HCT116 (cell line): ENCODE measurements around the gene PGLYRP4. TPM values are rescaled to one million over a fixed set of nuclear protein-coding genes. Genes with fewer than 3 reads are reported as not detected.

Source experiments
- ATAC-seq: fragments of 200-7000 bp; cut with Tn5 transposase; 2 replicates; pipeline ENCODE4 v1.9.1; 2020; ENCODE audit warnings: mild to moderate bottlenecking, moderate library complexity
- BruUV-seq: library from RNA; stranded (reverse); fragments of 400-500 nt; replicated peaks from 2 replicates; lab custom pipeline; 2021; lab: Mats Ljungman, UMichigan
- CTCF ChIA-PET: fragments of 300-600 bp; sonication (Branson Sonifier 250); formaldehyde crosslinking; loops from one replicate; lab custom pipeline; 2021; ENCODE audit warnings: antibody characterized with exemption; lab: Charles Lee
- POLR2A ChIA-PET: fragments of 300-600, 350-600 bp; sonication (Branson Sonifier 250); formaldehyde crosslinking; loops from one replicate; lab custom pipeline; 2021; ENCODE audit warnings: antibody characterized with exemption; lab: Charles Lee
- RAD21 ChIA-PET, 2 experiments: fragments of 300-600 bp; sonication (Branson Sonifier 250); formaldehyde crosslinking; loops; one replicate each; lab custom pipeline; 2023; ENCODE audit warnings: low total read pairs in 2 of 2; ENCODE audit not compliant: uncharacterized antibody in 2 of 2, unreplicated experiment in 2 of 2, low non-redundant PET in 1 of 2; lab: Charles Lee
- DNase-seq: peaks from one replicate; pipeline ENCODE4 v3.0.0-alpha.2; 2010; ENCODE audit warnings: low read depth, low spot score
- H2AFZ ChIP-seq: fragments of 200-600 bp; shearing (Covaris generic), sonication (generic); 2 replicates; pipeline ENCODE4 v1.6.1; 2017; ENCODE audit warnings: low read depth, mixed run types, mixed read lengths, antibody characterized with exemption, low read length; ENCODE audit not compliant: poor library complexity, severe bottlenecking
- H3K27ac ChIP-seq: 2 replicates; pipeline ENCODE4 v1.5.1; 2012; ENCODE audit warnings: low read depth, low read length
- H3K27me3 ChIP-seq: fragments of 200-600 bp; sonication (generic); 2 replicates; pipeline ENCODE4 v1.6.1; 2016; ENCODE audit warnings: mixed run types, low read length, mixed read lengths; ENCODE audit not compliant: insufficient read depth
- H3K36me3 ChIP-seq, 2 experiments: fragments of 200-500 bp in 1 of 2; fragments of 200-600 bp in 1 of 2; sonication (Bioruptor generic) in 1 of 2; sonication (generic) in 1 of 2; 2 replicates each; pipeline versions ENCODE4 v1.5.1 to v1.6.1; 2014 to 2016; ENCODE audit warnings: low read length in 2 of 2, inconsistent platforms in 1 of 2, mixed read lengths in 1 of 2, mixed run types in 1 of 2; ENCODE audit not compliant: insufficient read depth in 2 of 2, control insufficient read depth in 1 of 2
- H3K4me1 ChIP-seq, 2 experiments: fragments of 200-600 bp in 1 of 2; sonication (generic) in 1 of 2; 2 replicates each; pipeline versions ENCODE4 v1.5.1 to v1.6.1; 2012 to 2017; ENCODE audit warnings: low read length in 2 of 2, inconsistent platforms in 1 of 2, mild to moderate bottlenecking in 1 of 2, mixed read lengths in 1 of 2, mixed run types in 1 of 2, moderate library complexity in 1 of 2; ENCODE audit not compliant: insufficient read depth in 2 of 2, control insufficient read depth in 1 of 2
- H3K4me2 ChIP-seq: fragments of 200-600 bp; sonication (generic); 2 replicates; pipeline ENCODE4 v1.6.1; 2017; ENCODE audit warnings: mixed run types, low read length, mixed read lengths
- H3K4me3 ChIP-seq, 2 experiments: fragments of 200-600 bp in 1 of 2; sonication (generic) in 1 of 2; replicated peaks in 1 of 2; 2 replicates each; pipeline ENCODE4 v1.5.1; 2011 to 2016; ENCODE audit warnings: low read length in 2 of 2, control low read depth in 1 of 2, low read depth in 1 of 2, mild to moderate bottlenecking in 1 of 2, mixed read lengths in 1 of 2, mixed run types in 1 of 2
- H3K79me2 ChIP-seq: fragments of 200-600 bp; sonication (generic); 2 replicates; pipeline ENCODE4 v1.6.1; 2017; ENCODE audit warnings: mild to moderate bottlenecking, mixed run types, low read length, moderate library complexity, mixed read lengths; ENCODE audit not compliant: insufficient read depth
- H3K9ac ChIP-seq: fragments of 200-600 bp; sonication (generic); 2 replicates; pipeline ENCODE4 v1.6.1; 2016; ENCODE audit warnings: low read length, mixed read lengths
- H3K9me2 ChIP-seq: fragments of 200-600 bp; sonication (generic), shearing (Covaris generic); 2 replicates; pipeline ENCODE4 v1.6.1; 2017; ENCODE audit warnings: mixed run types, mild to moderate bottlenecking, moderate library complexity; ENCODE audit not compliant: insufficient read depth
- H3K9me3 ChIP-seq, 2 experiments: fragments of 200-500 bp in 1 of 2; fragments of 200-600 bp in 1 of 2; sonication (Bioruptor generic) in 1 of 2; sonication (generic) in 1 of 2; 2 replicates each; pipeline ENCODE4 v1.6.1; 2014 to 2017; ENCODE audit warnings: low read length in 2 of 2, mixed read lengths in 2 of 2, inconsistent platforms in 1 of 2, low read depth in 1 of 2, mild to moderate bottlenecking in 1 of 2, mixed run types in 1 of 2, moderate library complexity in 1 of 2; ENCODE audit not compliant: control insufficient read depth in 1 of 2, insufficient read depth in 1 of 2
- H4K20me1 ChIP-seq: fragments of 200-600 bp; sonication (generic), shearing (Covaris generic); 2 replicates; pipeline ENCODE4 v1.6.1; 2017; ENCODE audit warnings: mixed run types, mild to moderate bottlenecking, moderate library complexity; ENCODE audit not compliant: insufficient read depth
- ATF3 ChIP-seq: IDR thresholded peaks from 2 replicates; pipeline ENCODE4 v1.6.1; 2012
- CBX3 ChIP-seq: IDR thresholded peaks from 2 replicates; pipeline ENCODE4 v1.6.1; 2012; ENCODE audit warnings: low read depth
- CEBPB ChIP-seq: IDR thresholded peaks from 2 replicates; pipeline ENCODE4 v1.6.1; 2012; ENCODE audit warnings: low read depth
- CTCF ChIP-seq, 3 experiments: fragments of 200-600 bp in 1 of 3; sonication (generic) in 1 of 3; IDR thresholded peaks in 2 of 3; conservative IDR thresholded peaks in 1 of 3; 2 replicates each; pipeline ENCODE4 v1.5.1; 2012 to 2017; ENCODE audit warnings: low read depth in 2 of 3, low read length in 2 of 3, antibody characterized with exemption in 1 of 3, borderline replicate concordance in 1 of 3, control low read depth in 1 of 3, mild to moderate bottlenecking in 1 of 3, mixed read lengths in 1 of 3, mixed run types in 1 of 3, moderate library complexity in 1 of 3; ENCODE audit not compliant: insufficient read depth in 1 of 3
- EGR1 ChIP-seq: IDR thresholded peaks from 2 replicates; pipeline ENCODE4 v1.6.1; 2012; ENCODE audit warnings: low read depth
- FOSL1 ChIP-seq: IDR thresholded peaks from 2 replicates; pipeline ENCODE4 v1.6.1; 2012; ENCODE audit warnings: low read depth
- JUND ChIP-seq: IDR thresholded peaks from 2 replicates; pipeline ENCODE4 v1.6.1; 2012
- POLR2A ChIP-seq: IDR thresholded peaks from 2 replicates; pipeline ENCODE4 v1.7.0; 2011; ENCODE audit warnings: borderline replicate concordance; ENCODE audit not compliant: insufficient read depth, insufficient read length; ENCODE audit errors: extremely low read depth
- POLR2AphosphoS5 ChIP-seq: IDR thresholded peaks from 2 replicates; pipeline ENCODE4 v1.6.1; 2011; ENCODE audit warnings: mild to moderate bottlenecking, low read depth, low read length, moderate library complexity
- RAD21 ChIP-seq: IDR thresholded peaks from 2 replicates; pipeline ENCODE4 v1.6.1; 2012; ENCODE audit warnings: low read depth, mild to moderate bottlenecking
- SP1 ChIP-seq: IDR thresholded peaks from 2 replicates; pipeline ENCODE4 v1.6.1; 2012; ENCODE audit warnings: low read depth
- SRF ChIP-seq: IDR thresholded peaks from 2 replicates; pipeline ENCODE4 v1.6.1; 2012; ENCODE audit warnings: low read depth
- YY1 ChIP-seq: IDR thresholded peaks from 2 replicates; pipeline ENCODE4 v1.6.1; 2011; ENCODE audit warnings: low read length, low read depth, moderate library complexity, mild to moderate bottlenecking; ENCODE audit not compliant: insufficient replicate concordance; ENCODE audit errors: extremely low read depth
- ZFX ChIP-seq: fragments of 450-650 bp; IDR thresholded peaks from 2 replicates; pipeline ENCODE4 v1.6.1; 2017
- intact Hi-C: fragments of 100-400 bp; cut with micrococcal nuclease; formaldehyde crosslinking; loops from 2 replicates; pipeline ENCODE4 v1.10.0; 2022
- total RNA-seq: library from RNA; stranded (reverse); gene quantifications from one replicate; pipeline ENCODE4 v1.2.1, GENCODE V29; 2021; ENCODE audit not compliant: unreplicated experiment

Gene PGLYRP4
- total RNA-seq, 1 experiment from 2014 or later: not detected

DNA sequence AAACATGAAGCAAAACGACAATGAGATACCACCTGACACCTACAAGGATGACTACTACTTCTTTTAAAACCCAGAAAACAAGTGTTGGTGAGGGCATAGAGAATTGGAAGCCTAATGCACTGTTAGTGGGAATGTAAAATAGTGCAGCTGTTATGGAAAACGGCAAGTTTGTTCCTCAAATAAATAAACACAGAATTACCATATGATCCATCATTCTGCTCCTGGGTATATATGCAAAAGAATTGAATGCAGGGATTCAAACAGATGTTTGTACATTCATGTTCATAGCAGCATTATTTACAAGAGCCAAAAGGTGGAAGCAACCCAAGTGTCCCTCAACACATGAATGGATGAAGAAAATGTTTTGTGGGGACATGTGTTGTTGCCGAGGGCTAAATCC is 43.6 kb upstream of the PGLYRP4 start:
- no peaks in the 10 kb centered on the region for H4K20me1 ChIP-seq
- no peak for ATAC-seq
- ChIA-PET CTCF (no interaction called here), RAD21 (no interaction called here), POLR2A (no interaction called here)
- H3K27me3 ChIP-seq: peaks cover 81% of the 10 kb centered on the region
- H3K27ac ChIP-seq: no peak overlapping the region
- no TSS peak for BruUV-seq
- H3K9ac ChIP-seq: no peak overlapping the region
- DNase-seq: no peak
- no peaks in the 10 kb centered on the region for H3K4me1 ChIP-seq
- H3K79me2 ChIP-seq: no peaks in the 10 kb centered on the region
- H2AFZ ChIP-seq: no peak overlapping the region
- TF ChIP-seq ZFX (no peak), POLR2AphosphoS5 (no peak), RAD21 (no peak), CTCF (IDR thresholded peaks at IDR 0.05 in 2 of 3, conservative IDR thresholded peaks at IDR 0.05 in 1 of 3; ENCODE audit: borderline replicate concordance in 1 of 3, insufficient read depth in 1 of 3, low read depth in 2 of 3, low read length in 2 of 3) (no peak), CBX3 (no peak), POLR2A (no peak), FOSL1 (no peak), CEBPB (no peak), ATF3 (no peak), EGR1 (no peak), JUND (no peak), SRF (no peak), YY1 (no peak), SP1 (no peak)
- no peaks in the 10 kb centered on the region for H3K9me3 ChIP-seq
- H3K4me3 ChIP-seq: no peak overlapping the region
- H3K9me2 ChIP-seq: no peaks in the 10 kb centered on the region
- H3K4me2 ChIP-seq: no peak overlapping the region
- no peaks in the 10 kb centered on the region for H3K36me3 ChIP-seq
- intact Hi-C loops: no loop called here
